Fibroblast of lung (primary cell): ENCODE measurements around the gene TTC3.

Experiments
- CTCF ChIP-seq, 2 donors: IDR thresholded peaks in 1 of 2; conservative IDR thresholded peaks in 1 of 2; 1 replicate in 1 of 2; 2 replicates in 1 of 2; pipeline ENCODE4 v1.5.1; 2011 to 2012; ENCODE audit warnings: low read length in 2 of 2, control low read depth in 1 of 2, inconsistent platforms in 1 of 2, low read depth in 1 of 2, mild to moderate bottlenecking in 1 of 2
- EZH2 ChIP-seq: IDR thresholded peaks from 2 replicates; pipeline ENCODE4 v1.5.1; 2012; ENCODE audit warnings: low read length, control low read depth, mild to moderate bottlenecking; ENCODE audit errors: missing control alignments

GRCh38 chr21:37176716-37177115 lies 103.7 kb downstream of the TTC3 start:
- no peak for TF ChIP-seq CTCF (conservative IDR thresholded peaks at IDR 0.05 in 1 of 2, IDR thresholded peaks at IDR 0.05 in 1 of 2; ENCODE audit: low read depth in 1 of 2, low read length in 2 of 2)
- no peak for TF ChIP-seq EZH2
